Keratinocyte (primary cell): ENCODE results near the gene MINK1. TPM values are rescaled to one million over a fixed set of nuclear protein-coding genes. Genes with fewer than 3 reads are reported as not detected.

Source experiments
- DNase-seq: peaks from one replicate; pipeline ENCODE4 v3.0.0-alpha.2; 2011; ENCODE audit warnings: low read depth, missing footprints, low spot score
- FAIRE-seq: peaks from 2 replicates; lab custom pipeline; 2011; peaks lifted over from hg19 to GRCh38; lab: Jason Lieb, UNC
- H2AFZ ChIP-seq: 2 replicates; pipeline ENCODE4 v1.6.0; 2012; ENCODE audit warnings: low read length, control low read depth, inconsistent platforms; ENCODE audit not compliant: control insufficient read depth
- H3K27ac ChIP-seq: 2 replicates; pipeline ENCODE4 v1.5.1; 2011; ENCODE audit warnings: low read length; ENCODE audit not compliant: control insufficient read depth, insufficient read depth
- H3K27me3 ChIP-seq: 3 replicates; pipeline ENCODE4 v1.6.0; 2011; ENCODE audit warnings: low read length; ENCODE audit not compliant: control insufficient read depth, insufficient read depth; ENCODE audit errors: extremely low read depth
- H3K36me3 ChIP-seq, 2 experiments: 2 replicates in 1 of 2; 3 replicates in 1 of 2; pipeline ENCODE4 v1.5.1; 2011; ENCODE audit warnings: low read length in 2 of 2, mild to moderate bottlenecking in 1 of 2; ENCODE audit not compliant: control insufficient read depth in 2 of 2, insufficient read depth in 2 of 2; ENCODE audit errors: extremely low read depth in 1 of 2
- H3K4me1 ChIP-seq: 3 replicates; pipeline ENCODE4 v1.5.1; 2011; ENCODE audit warnings: low read length; ENCODE audit not compliant: control insufficient read depth, insufficient read depth; ENCODE audit errors: extremely low read depth
- H3K4me2 ChIP-seq: 3 replicates; pipeline ENCODE4 v1.6.0; 2011; ENCODE audit warnings: low read depth, low read length; ENCODE audit not compliant: control insufficient read depth, insufficient read depth; ENCODE audit errors: extremely low read depth
- H3K4me3 ChIP-seq, 3 experiments: fragments of 200-600 bp in 1 of 3; sonication (generic) in 1 of 3; 2 replicates in 2 of 3; 3 replicates in 1 of 3; pipeline ENCODE4 v1.5.1; 2011 to 2016; ENCODE audit warnings: low read length in 3 of 3, mild to moderate bottlenecking in 3 of 3, control low read depth in 2 of 3, inconsistent platforms in 1 of 3, low read depth in 1 of 3, mixed read lengths in 1 of 3, mixed run types in 1 of 3, moderate library complexity in 1 of 3; ENCODE audit not compliant: control insufficient read depth in 2 of 3, insufficient read depth in 2 of 3; ENCODE audit errors: extremely low read depth in 1 of 3
- H3K79me2 ChIP-seq: 2 replicates; pipeline ENCODE4 v1.6.0; 2012; ENCODE audit warnings: low read length; ENCODE audit not compliant: control insufficient read depth, insufficient read depth
- H3K9ac ChIP-seq: 3 replicates; pipeline ENCODE4 v1.6.0; 2011; ENCODE audit warnings: low read length; ENCODE audit not compliant: control insufficient read depth, insufficient read depth; ENCODE audit errors: extremely low read depth
- H3K9me1 ChIP-seq: 3 replicates; pipeline ENCODE4 v1.6.0; 2011; ENCODE audit warnings: low read length; ENCODE audit not compliant: control insufficient read depth, insufficient read depth; ENCODE audit errors: extremely low read depth
- H3K9me3 ChIP-seq: 2 replicates; pipeline ENCODE4 v1.5.1; 2012; ENCODE audit warnings: low read depth, low read length; ENCODE audit not compliant: control insufficient read depth
- H4K20me1 ChIP-seq: 3 replicates; pipeline ENCODE4 v1.6.0; 2011; ENCODE audit warnings: low read length; ENCODE audit not compliant: control insufficient read depth, insufficient read depth; ENCODE audit errors: extremely low read depth
- EZH2 ChIP-seq: IDR thresholded peaks from one replicate; pipeline ENCODE4 v1.6.1; 2012; ENCODE audit warnings: inconsistent platforms, mild to moderate bottlenecking, low read length, moderate library complexity
- dilution Hi-C: fragments of 300-500 bp; cut with MboI; formaldehyde crosslinking; loops from one replicate; pipeline ENCODE4 v1.7.0; 2020; ENCODE audit warnings: low sequenced_read_pairs; ENCODE audit not compliant: extremely low pct_ligation_motif_present
- polyA plus RNA-seq, 5 experiments: library from polyadenylated mRNA; depleted of rRNA in 3 of 5; stranded (reverse) in 3 of 5; stranded (forward) in 1 of 5; unstranded in 1 of 5; fragments of >200 nt; gene quantifications; 1 replicate in 1 of 5; 2 replicates in 3 of 5; 3 replicates in 1 of 5; pipeline versions ENCODE4 v1.2.1 to v1.2.3, GENCODE V29; 2011 to 2012; ENCODE audit warnings: missing spikeins in 2 of 5, low read depth in 1 of 5, low replicate concordance in 1 of 5
- TF ChIP-seq, protein P1 (sequence below), 3 experiments: IDR thresholded peaks in 1 of 3; conservative IDR thresholded peaks in 1 of 3; optimal IDR thresholded peaks in 1 of 3; 2 replicates in 2 of 3; 3 replicates in 1 of 3; pipeline versions ENCODE3 to v1.5.1; 2011; ENCODE audit warnings: low read length in 3 of 3, mild to moderate bottlenecking in 3 of 3, moderate library complexity in 2 of 3, control low read depth in 1 of 3, inconsistent platforms in 1 of 3; ENCODE audit not compliant: insufficient read depth in 2 of 3; ENCODE audit errors: extremely low read depth in 1 of 3

Gene MINK1
- polyA plus RNA-seq, 1 donor (not counting 4 experiments of a cell fraction or from before 2014, with no cell fraction given), result 82.8 TPM

DNA sequence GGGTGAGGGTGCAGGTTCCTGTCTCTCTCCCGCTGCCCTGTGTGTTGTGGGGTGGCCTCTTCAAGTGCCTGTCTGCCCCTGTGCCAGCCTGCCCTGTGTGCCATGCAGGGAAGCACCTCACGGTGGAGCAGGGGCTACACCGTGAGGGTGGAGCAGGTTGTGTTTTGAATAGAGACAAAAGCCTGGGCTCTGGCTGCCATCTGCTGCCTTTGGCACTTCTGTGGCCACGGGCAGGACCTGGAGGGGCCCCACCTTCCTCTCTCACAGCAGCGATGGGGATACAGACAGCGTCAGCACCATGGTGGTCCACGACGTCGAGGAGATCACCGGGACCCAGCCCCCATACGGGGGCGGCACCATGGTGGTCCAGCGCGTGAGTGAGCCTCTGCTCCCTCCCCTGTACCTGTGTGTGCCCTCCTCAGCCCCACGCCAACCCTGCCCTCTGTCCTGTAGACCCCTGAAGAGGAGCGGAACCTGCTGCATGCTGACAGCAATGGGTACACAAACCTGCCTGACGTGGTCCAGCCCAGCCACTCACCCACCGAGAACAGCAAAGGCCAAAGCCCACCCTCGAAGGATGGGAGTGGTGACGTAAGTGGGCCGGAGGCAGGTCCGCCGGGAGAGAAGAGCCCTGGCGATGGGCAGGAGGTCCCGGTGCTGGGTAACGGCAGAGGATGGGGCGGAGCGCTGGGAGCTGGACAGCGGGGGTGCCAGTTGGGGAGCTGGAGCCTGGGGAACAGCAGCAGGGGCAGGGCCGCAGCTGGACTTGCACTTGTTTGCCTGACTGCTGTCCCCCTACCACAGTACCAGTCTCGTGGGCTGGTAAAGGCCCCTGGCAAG is 60.8 kb downstream of the MINK1 start:
- Histone ChIP-seq H3K79me2 (no peaks in the 10 kb centered on the region), H3K36me3 (peaks cover 54% of the 10 kb centered on the region in 2 experiments), H3K4me2 (no peak overlapping the region), H3K27me3 (no peaks in the 10 kb centered on the region), H4K20me1 (peaks cover 10% of the 10 kb centered on the region), H3K4me1 (peaks cover 6% of the 10 kb centered on the region), H2AFZ (no peak overlapping the region), H3K27ac (no peak overlapping the region), H3K9ac (no peak overlapping the region), H3K9me3 (no peaks in the 10 kb centered on the region), H3K9me1 (no peaks in the 10 kb centered on the region), H3K4me3 (no peak overlapping the region)
- TF ChIP-seq EZH2, result no peak
- TF ChIP-seq, protein P1, sequence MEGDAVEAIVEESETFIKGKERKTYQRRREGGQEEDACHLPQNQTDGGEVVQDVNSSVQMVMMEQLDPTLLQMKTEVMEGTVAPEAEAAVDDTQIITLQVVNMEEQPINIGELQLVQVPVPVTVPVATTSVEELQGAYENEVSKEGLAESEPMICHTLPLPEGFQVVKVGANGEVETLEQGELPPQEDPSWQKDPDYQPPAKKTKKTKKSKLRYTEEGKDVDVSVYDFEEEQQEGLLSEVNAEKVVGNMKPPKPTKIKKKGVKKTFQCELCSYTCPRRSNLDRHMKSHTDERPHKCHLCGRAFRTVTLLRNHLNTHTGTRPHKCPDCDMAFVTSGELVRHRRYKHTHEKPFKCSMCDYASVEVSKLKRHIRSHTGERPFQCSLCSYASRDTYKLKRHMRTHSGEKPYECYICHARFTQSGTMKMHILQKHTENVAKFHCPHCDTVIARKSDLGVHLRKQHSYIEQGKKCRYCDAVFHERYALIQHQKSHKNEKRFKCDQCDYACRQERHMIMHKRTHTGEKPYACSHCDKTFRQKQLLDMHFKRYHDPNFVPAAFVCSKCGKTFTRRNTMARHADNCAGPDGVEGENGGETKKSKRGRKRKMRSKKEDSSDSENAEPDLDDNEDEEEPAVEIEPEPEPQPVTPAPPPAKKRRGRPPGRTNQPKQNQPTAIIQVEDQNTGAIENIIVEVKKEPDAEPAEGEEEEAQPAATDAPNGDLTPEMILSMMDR (optimal IDR thresholded peaks at IDR 0.05 in 1 of 3, IDR thresholded peaks at IDR 0.05 in 1 of 3, conservative IDR thresholded peaks at IDR 0.05 in 1 of 3; ENCODE audit: extremely low read depth in 1 of 3, insufficient read depth in 2 of 3, low read length in 3 of 3), result no peak
- no peak for DNase-seq
- dilution Hi-C loops, result no loop called here
- FAIRE-seq, result no peak

DNA sequence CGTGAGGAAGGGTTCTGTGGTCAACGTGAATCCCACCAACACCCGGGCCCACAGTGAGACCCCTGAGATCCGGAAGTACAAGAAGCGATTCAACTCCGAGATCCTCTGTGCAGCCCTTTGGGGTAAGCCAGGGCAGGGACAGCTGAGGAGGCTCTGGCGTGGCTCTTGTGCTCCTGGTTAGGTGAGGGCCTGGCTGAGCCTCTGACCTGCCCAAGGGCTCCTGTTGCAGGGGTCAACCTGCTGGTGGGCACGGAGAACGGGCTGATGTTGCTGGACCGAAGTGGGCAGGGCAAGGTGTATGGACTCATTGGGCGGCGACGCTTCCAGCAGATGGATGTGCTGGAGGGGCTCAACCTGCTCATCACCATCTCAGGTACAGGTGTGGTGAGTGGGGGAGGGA is 62.0 kb downstream of the MINK1 start:
- H3K9me3 ChIP-seq, result no peaks in the 10 kb centered on the region
- H3K4me1 ChIP-seq, result peaks cover 6% of the 10 kb centered on the region
- dilution Hi-C loops, result no loop called here
- no peak overlapping the region for H3K27ac ChIP-seq
- H3K9ac ChIP-seq, result no peak overlapping the region
- H3K36me3 ChIP-seq, result peaks cover 49 to 51% of the 10 kb centered on the region in 2 experiments
- H3K4me2 ChIP-seq, result no peak overlapping the region
- H4K20me1 ChIP-seq, result peaks cover 10% of the 10 kb centered on the region
- FAIRE-seq, result no peak
- no peaks in the 10 kb centered on the region for H3K79me2 ChIP-seq
- no peak overlapping the region for H3K4me3 ChIP-seq
- DNase-seq, result no peak
- TF ChIP-seq EZH2, result no peak
- TF ChIP-seq, protein P1 (optimal IDR thresholded peaks at IDR 0.05 in 1 of 3, IDR thresholded peaks at IDR 0.05 in 1 of 3, conservative IDR thresholded peaks at IDR 0.05 in 1 of 3; ENCODE audit: extremely low read depth in 1 of 3, insufficient read depth in 2 of 3, low read length in 3 of 3), result no peak
- H3K27me3 ChIP-seq, result no peaks in the 10 kb centered on the region
- H3K9me1 ChIP-seq, result no peaks in the 10 kb centered on the region
- H2AFZ ChIP-seq, result no peak overlapping the region
